ENCODE data around the gene ITPK1. TPM values are rescaled to one million over a fixed set of nuclear protein-coding genes. Genes with fewer than 3 reads are reported as not detected.

ITPK1 gene
- total RNA-seq, 1 donor from 2014 or later = 43.0 TPM

- intact Hi-C loops (cut with micrococcal nuclease) = no loop called here
- H3K27ac Mint-ChIP-seq = no peak overlapping the region
- no peak overlapping the region for H3K4me3 Mint-ChIP-seq
- H3K4me1 Mint-ChIP-seq = peaks cover 6% of the 10 kb centered on the region
- peaks cover 24% of the 10 kb centered on the region for H3K9me3 Mint-ChIP-seq
- TF ChIP-seq, protein P1, sequence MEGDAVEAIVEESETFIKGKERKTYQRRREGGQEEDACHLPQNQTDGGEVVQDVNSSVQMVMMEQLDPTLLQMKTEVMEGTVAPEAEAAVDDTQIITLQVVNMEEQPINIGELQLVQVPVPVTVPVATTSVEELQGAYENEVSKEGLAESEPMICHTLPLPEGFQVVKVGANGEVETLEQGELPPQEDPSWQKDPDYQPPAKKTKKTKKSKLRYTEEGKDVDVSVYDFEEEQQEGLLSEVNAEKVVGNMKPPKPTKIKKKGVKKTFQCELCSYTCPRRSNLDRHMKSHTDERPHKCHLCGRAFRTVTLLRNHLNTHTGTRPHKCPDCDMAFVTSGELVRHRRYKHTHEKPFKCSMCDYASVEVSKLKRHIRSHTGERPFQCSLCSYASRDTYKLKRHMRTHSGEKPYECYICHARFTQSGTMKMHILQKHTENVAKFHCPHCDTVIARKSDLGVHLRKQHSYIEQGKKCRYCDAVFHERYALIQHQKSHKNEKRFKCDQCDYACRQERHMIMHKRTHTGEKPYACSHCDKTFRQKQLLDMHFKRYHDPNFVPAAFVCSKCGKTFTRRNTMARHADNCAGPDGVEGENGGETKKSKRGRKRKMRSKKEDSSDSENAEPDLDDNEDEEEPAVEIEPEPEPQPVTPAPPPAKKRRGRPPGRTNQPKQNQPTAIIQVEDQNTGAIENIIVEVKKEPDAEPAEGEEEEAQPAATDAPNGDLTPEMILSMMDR (IDR thresholded peaks at IDR 0.05) = no peak
- ChIA-PET POLR2A (no interaction called here), CTCF (no interaction called here)
- H3K36me3 Mint-ChIP-seq (ENCODE audit: low read depth) = peaks cover 34% of the 10 kb centered on the region
- H3K27me3 Mint-ChIP-seq = no peaks in the 10 kb centered on the region
- ATAC-seq (ENCODE audit: low read depth) = no peak
- no peak for DNase-seq
Measured at GRCh38 chr14:92973798-92974372, 141.8 kb downstream of the ITPK1 start.

- Mint-ChIP-seq H3K27ac (no peak overlapping the region), H3K36me3 (ENCODE audit: low read depth) (peaks cover 32% of the 10 kb centered on the region), H3K27me3 (no peaks in the 10 kb centered on the region), H3K9me3 (peaks cover 24% of the 10 kb centered on the region), H3K4me1 (peaks cover 6% of the 10 kb centered on the region), H3K4me3 (no peak overlapping the region)
- DNase-seq (no peak), ATAC-seq (ENCODE audit: low read depth) (no peak)
- ChIA-PET CTCF (no interaction called here), POLR2A (no interaction called here)
- intact Hi-C loops (cut with micrococcal nuclease) = no loop called here
- TF ChIP-seq, protein P1 (IDR thresholded peaks at IDR 0.05) = no peak
Measured at GRCh38 chr14:92973261-92973797, 142.4 kb downstream of the ITPK1 start.

DNA sequence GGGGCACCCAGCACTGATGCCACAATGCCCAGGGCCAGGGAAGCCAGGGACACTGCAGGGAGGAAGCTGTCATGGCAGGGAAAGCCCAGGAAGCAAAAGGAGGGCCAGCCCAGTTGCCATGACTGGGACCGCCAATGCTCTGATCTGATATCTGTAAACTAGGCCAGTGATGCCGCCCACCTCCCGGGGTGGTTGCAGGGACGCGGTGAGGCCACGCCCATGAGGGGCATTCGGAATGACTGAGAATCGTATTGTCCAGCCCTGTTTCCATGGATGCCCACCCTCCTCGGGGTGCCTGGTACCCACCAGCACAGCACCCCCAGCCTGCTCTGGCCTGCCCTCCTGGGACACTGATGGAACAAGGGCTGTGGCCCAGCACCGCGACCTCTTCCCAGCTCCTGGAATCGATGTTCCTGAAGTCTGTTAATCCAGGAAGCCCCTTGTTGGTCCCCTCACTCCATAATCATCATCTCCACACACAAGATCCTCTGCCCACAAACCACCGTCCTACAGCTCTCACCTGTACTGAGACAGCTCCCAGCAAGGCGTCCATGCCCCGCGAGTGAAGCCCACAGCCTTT is 144.0 kb downstream of the ITPK1 start:
- H3K27me3 Mint-ChIP-seq = no peaks in the 10 kb centered on the region
- H3K4me1 Mint-ChIP-seq = peaks cover 4% of the 10 kb centered on the region
- H3K36me3 Mint-ChIP-seq (ENCODE audit: low read depth) = peaks cover 24% of the 10 kb centered on the region
- ChIA-PET CTCF (no interaction called here), POLR2A (interaction anchor here (0.5 kb wide), 1 partner anchor 117 kb away, joined by 5 read pairs; no protein-coding TSS in a partner anchor)
- H3K4me3 Mint-ChIP-seq = no peak overlapping the region
- H3K27ac Mint-ChIP-seq = no peak overlapping the region
- TF ChIP-seq, protein P1 (IDR thresholded peaks at IDR 0.05) = no peak
- intact Hi-C loops (cut with micrococcal nuclease) = no loop called here
- no peak for ATAC-seq (ENCODE audit: low read depth)
- H3K9me3 Mint-ChIP-seq = peaks cover 12% of the 10 kb centered on the region
- DNase-seq = no peak

DNA sequence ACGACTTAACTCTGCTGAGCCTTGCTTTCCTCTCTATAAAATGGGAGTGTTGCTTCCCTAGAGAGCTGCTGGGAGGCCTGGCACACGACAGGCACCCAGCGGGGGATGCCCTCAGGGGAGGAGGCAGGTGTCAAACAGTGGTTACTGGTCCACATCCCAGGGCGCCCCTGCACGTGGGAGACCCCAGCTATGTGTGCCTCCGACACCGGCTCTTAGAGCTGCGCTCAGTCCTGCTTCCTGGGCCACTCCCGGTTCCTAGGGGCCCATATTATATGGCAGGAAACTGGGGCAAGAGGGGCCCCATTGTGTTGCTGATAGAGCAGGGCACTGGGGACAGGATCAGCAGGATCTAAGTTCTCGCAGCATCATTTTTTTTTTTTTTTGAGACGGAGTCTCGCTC is 145.5 kb downstream of the ITPK1 start:
- Mint-ChIP-seq H3K27ac (no peak overlapping the region), H3K4me3 (no peak overlapping the region), H3K36me3 (ENCODE audit: low read depth) (peaks cover 11% of the 10 kb centered on the region), H3K27me3 (no peaks in the 10 kb centered on the region), H3K4me1 (peaks cover 5% of the 10 kb centered on the region), H3K9me3 (peaks cover 3% of the 10 kb centered on the region)
- ATAC-seq (ENCODE audit: low read depth) (no peak), DNase-seq (no peak)
- TF ChIP-seq, protein P1 (IDR thresholded peaks at IDR 0.05) = no peak
- intact Hi-C loops (cut with micrococcal nuclease) = no loop called here
- ChIA-PET POLR2A (no interaction called here), CTCF (interaction anchor here (0.8 kb wide), 1 partner anchor 18 kb away, joined by 3 read pairs; no protein-coding TSS in a partner anchor)

DNA sequence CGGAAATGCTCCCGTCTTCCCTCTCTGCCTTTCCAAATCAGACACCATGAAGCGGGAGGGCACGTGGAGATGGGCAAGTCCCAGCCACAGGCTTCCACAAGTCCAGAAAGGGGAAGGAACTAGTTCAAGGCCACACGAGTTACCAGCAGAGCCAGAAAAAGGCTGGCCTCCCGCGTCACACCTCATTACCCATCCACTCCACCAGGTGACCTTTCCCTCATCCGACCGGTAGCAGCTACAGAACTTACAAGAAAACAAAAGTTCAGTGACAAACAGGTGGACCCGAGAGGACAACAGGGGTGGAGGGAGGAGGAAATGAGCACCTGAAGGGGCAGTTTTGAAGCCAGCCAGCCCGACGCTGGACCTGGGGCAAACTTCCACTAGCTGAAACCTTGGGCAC is 145.9 kb downstream of the ITPK1 start:
- peaks cover 9% of the 10 kb centered on the region for H3K4me1 Mint-ChIP-seq
- peaks cover 11% of the 10 kb centered on the region for H3K36me3 Mint-ChIP-seq (ENCODE audit: low read depth)
- ATAC-seq (ENCODE audit: low read depth) (no peak), DNase-seq (no peak)
- no peak overlapping the region for H3K4me3 Mint-ChIP-seq
- intact Hi-C loops (cut with micrococcal nuclease) = no loop called here
- H3K9me3 Mint-ChIP-seq = peaks cover 3% of the 10 kb centered on the region
- H3K27me3 Mint-ChIP-seq = no peaks in the 10 kb centered on the region
- TF ChIP-seq, protein P1 (IDR thresholded peaks at IDR 0.05) = no peak
- CTCF ChIA-PET = interaction anchor here (0.8 kb wide), 1 partner anchor 18 kb away, joined by 3 read pairs; no protein-coding TSS in a partner anchor
- POLR2A ChIA-PET = no interaction called here
- no peak overlapping the region for H3K27ac Mint-ChIP-seq

Measured in activated B cell treated with CpG ODN at 0.5 μM for 24 hours (primary cell).